IMR-90 (cell line): ENCODE measurements around the gene INSM1. TPM values are rescaled to one million over a fixed set of nuclear protein-coding genes. Genes with fewer than 3 reads are reported as not detected.

Experiments
- ATAC-seq: fragments of 200-7000 bp; cut with Tn5 transposase; 2 replicates; pipeline ENCODE4 v1.9.1; 2020; ENCODE audit warnings: low read depth, mild to moderate bottlenecking, moderate library complexity
- BruUV-seq: library from RNA; stranded (reverse); fragments of 400-500 nt; replicated peaks from 2 replicates; lab custom pipeline; 2021; lab: Mats Ljungman, UMichigan
- CTCF ChIA-PET: fragments of 300-600 bp; formaldehyde crosslinking; extraction: SDS; loops from one replicate; lab custom pipeline; 2021; ENCODE audit warnings: antibody characterized with exemption; lab: Yijun Ruan, JAX
- POLR2A ChIA-PET: fragments of 300-600 bp; sonication (Branson Sonifier 250); formaldehyde crosslinking; loops from one replicate; lab custom pipeline; 2022; ENCODE audit warnings: antibody characterized with exemption; ENCODE audit not compliant: unreplicated experiment; lab: Charles Lee
- DNase-seq: peaks from one replicate; pipeline ENCODE4 v3.0.0; 2013
- H2AFZ ChIP-seq: replicated peaks from 2 replicates; pipeline ENCODE3; 2013; ENCODE audit warnings: low read length, mild to moderate bottlenecking; ENCODE audit not compliant: poor library complexity
- H2AK5ac ChIP-seq: 2 replicates; pipeline ENCODE4 v1.6.1; 2013; ENCODE audit warnings: low read depth, low read length, inconsistent platforms
- H2AK9ac ChIP-seq: replicated peaks from 2 replicates; pipeline ENCODE3; 2013; ENCODE audit warnings: mild to moderate bottlenecking, low read depth, low read length, moderate library complexity; ENCODE audit not compliant: poor library complexity
- H2BK120ac ChIP-seq: 2 replicates; pipeline ENCODE4 v1.6.1; 2013; ENCODE audit warnings: low read depth, low read length, inconsistent platforms
- H2BK15ac ChIP-seq: 3 replicates; pipeline ENCODE4 v1.6.1; 2013; ENCODE audit warnings: low read depth, low read length, inconsistent platforms
- H2BK20ac ChIP-seq: 2 replicates; pipeline ENCODE4 v1.6.1; 2013; ENCODE audit warnings: low read depth, mild to moderate bottlenecking, inconsistent platforms, low read length, moderate library complexity
- H2BK5ac ChIP-seq: 2 replicates; pipeline ENCODE4 v1.6.1; 2013; ENCODE audit warnings: mild to moderate bottlenecking, low read depth, low read length, inconsistent platforms; ENCODE audit not compliant: poor library complexity, severe bottlenecking
- H3K14ac ChIP-seq: replicated peaks from 2 replicates; pipeline ENCODE4 v1.6.1; 2013; ENCODE audit warnings: low read depth, low read length, inconsistent platforms
- H3K18ac ChIP-seq: 2 replicates; pipeline ENCODE4 v1.6.1; 2013; ENCODE audit warnings: low read depth, low read length, control low read depth
- H3K23ac ChIP-seq: 2 replicates; pipeline ENCODE4 v1.6.1; 2013; ENCODE audit warnings: low read depth, low read length, inconsistent platforms
- H3K27ac ChIP-seq: 2 replicates; pipeline ENCODE4 v1.5.1; 2013; ENCODE audit warnings: mild to moderate bottlenecking, control low read depth, low read length; ENCODE audit not compliant: insufficient read depth
- H3K27me3 ChIP-seq: 2 replicates; pipeline ENCODE4 v1.6.1; 2013; ENCODE audit warnings: low read length; ENCODE audit not compliant: control insufficient read depth, insufficient read depth
- H3K36me3 ChIP-seq: 2 replicates; pipeline ENCODE4 v1.6.1; 2013; ENCODE audit warnings: low read length, mixed read lengths; ENCODE audit not compliant: control insufficient read depth, insufficient read depth
- H3K4ac ChIP-seq: 2 replicates; pipeline ENCODE4 v1.6.1; 2013; ENCODE audit warnings: low read depth, low read length, inconsistent platforms
- H3K4me1 ChIP-seq: 2 replicates; pipeline ENCODE4 v1.6.1; 2013; ENCODE audit warnings: low read length, mixed read lengths; ENCODE audit not compliant: control insufficient read depth, insufficient read depth
- H3K4me2 ChIP-seq: 2 replicates; pipeline ENCODE4 v1.6.1; 2013; ENCODE audit warnings: low read depth, mild to moderate bottlenecking, control low read depth, low read length, moderate library complexity
- H3K4me3 ChIP-seq: 2 replicates; pipeline ENCODE4 v1.5.1; 2013; ENCODE audit warnings: low read depth, mild to moderate bottlenecking, control low read depth, low read length, moderate library complexity; ENCODE audit not compliant: insufficient read depth
- H3K56ac ChIP-seq: 2 replicates; pipeline ENCODE4 v1.6.1; 2013; ENCODE audit warnings: low read length, inconsistent platforms; ENCODE audit not compliant: insufficient read depth; ENCODE audit errors: extremely low read depth
- H3K79me1 ChIP-seq, 2 experiments: 2 replicates each; pipeline ENCODE4 v1.6.1; 2013; ENCODE audit warnings: low read length in 2 of 2, inconsistent platforms in 1 of 2, low read depth in 1 of 2
- H3K9ac ChIP-seq: 2 replicates; pipeline ENCODE4 v1.6.1; 2013; ENCODE audit warnings: low read depth, low read length, control low read depth
- H3K9me1 ChIP-seq: 2 replicates; pipeline ENCODE4 v1.6.1; 2013; ENCODE audit warnings: low read length, inconsistent platforms; ENCODE audit not compliant: insufficient read depth
- H3K9me3 ChIP-seq: 2 replicates; pipeline ENCODE4 v1.6.1; 2013; ENCODE audit warnings: low read length; ENCODE audit not compliant: control insufficient read depth, insufficient read depth
- H4K20me1 ChIP-seq: 2 replicates; pipeline ENCODE4 v1.6.1; 2013; ENCODE audit warnings: low read length, inconsistent platforms; ENCODE audit not compliant: insufficient read depth
- H4K5ac ChIP-seq: 2 replicates; pipeline ENCODE4 v1.6.1; 2013; ENCODE audit warnings: mild to moderate bottlenecking, low read depth, low read length, control low read depth
- H4K8ac ChIP-seq, 2 experiments: 2 replicates each; pipeline ENCODE4 v1.6.1; 2013; ENCODE audit warnings: low read depth in 2 of 2, low read length in 2 of 2, control low read depth in 1 of 2, inconsistent platforms in 1 of 2
- H4K91ac ChIP-seq: 2 replicates; pipeline ENCODE4 v1.6.1; 2013; ENCODE audit warnings: low read depth, low read length, inconsistent platforms; ENCODE audit not compliant: insufficient read depth
- BHLHE40 ChIP-seq: fragments of 150-350 bp; IDR thresholded peaks from 2 replicates; pipeline ENCODE4 v1.6.1; 2016; ENCODE audit warnings: mild to moderate bottlenecking, low read depth, low read length
- CEBPB ChIP-seq: IDR thresholded peaks from 2 replicates; pipeline ENCODE4 v1.6.1; 2012; ENCODE audit warnings: low read depth, low read length, improper control_type of control experiment
- FOS ChIP-seq: fragments of 150-350 bp; IDR thresholded peaks from 2 replicates; pipeline ENCODE4 v1.6.1; 2016; ENCODE audit warnings: low read depth, low read length
- MAFK ChIP-seq: IDR thresholded peaks from 2 replicates; pipeline ENCODE4 v1.6.1; 2012; ENCODE audit warnings: low read depth, low read length, improper control_type of control experiment
- MAZ ChIP-seq: IDR thresholded peaks from 2 replicates; pipeline ENCODE4 v1.6.1; 2012; ENCODE audit warnings: low read depth, mild to moderate bottlenecking, low read length, improper control_type of control experiment, moderate library complexity, borderline replicate concordance
- MXI1 ChIP-seq: IDR thresholded peaks from 2 replicates; pipeline ENCODE4 v1.6.1; 2012; ENCODE audit warnings: low read depth, mild to moderate bottlenecking, low read length, moderate library complexity, borderline replicate concordance
- NFE2L2 ChIP-seq: fragments of 150-350 bp; IDR thresholded peaks from 2 replicates; pipeline ENCODE4 v1.6.1; 2016; ENCODE audit warnings: low read depth, mild to moderate bottlenecking, low read length
- POLR2A ChIP-seq: IDR thresholded peaks from 2 replicates; pipeline ENCODE4 v1.6.1; 2012; ENCODE audit warnings: mild to moderate bottlenecking, low read depth, low read length
- RAD21 ChIP-seq: IDR thresholded peaks from 2 replicates; pipeline ENCODE4 v1.6.1; 2012; ENCODE audit warnings: low read length, improper control_type of control experiment
- RCOR1 ChIP-seq: IDR thresholded peaks from 2 replicates; pipeline ENCODE4 v1.6.1; 2012; ENCODE audit warnings: mild to moderate bottlenecking, low read length, improper control_type of control experiment; ENCODE audit not compliant: insufficient replicate concordance
- RFX5 ChIP-seq: IDR thresholded peaks from 2 replicates; pipeline ENCODE4 v1.8.0; 2012; ENCODE audit warnings: low read depth, mild to moderate bottlenecking, low read length, moderate library complexity
- SMC3 ChIP-seq: fragments of 150-350 bp; IDR thresholded peaks from 2 replicates; pipeline ENCODE4 v1.6.1; 2016; ENCODE audit warnings: low read depth, mild to moderate bottlenecking, antibody characterized with exemption, low read length, moderate library complexity
- WGBS, 2 experiments: methylation state at CpG; one replicate each; pipeline versions ENCODE4 v1.1.5 to v1.1.7; 2013; ENCODE audit warnings: missing lambda C conversion rate in 2 of 2; ENCODE audit not compliant: insufficient read length in 1 of 2; ENCODE audit errors: extremely low coverage in 2 of 2; 5-methylcytosine and 5-hydroxymethylcytosine counted together
- dilution Hi-C: fragments of 300-500 bp; cut with HindIII; formaldehyde crosslinking; loops from one replicate; pipeline ENCODE4 v1.14.3; 2018; ENCODE audit warnings: low sequenced_read_pairs; ENCODE audit not compliant: unreplicated experiment
- in situ Hi-C: fragments of 300-500 bp; cut with MboI; formaldehyde crosslinking; loops from 3 replicates; pipeline ENCODE4 v1.14.3; 2019; ENCODE audit warnings: low sequenced_read_pairs, inconsistent platforms, mixed read lengths
- intact Hi-C: fragments of 100-400 bp; cut with micrococcal nuclease; formaldehyde crosslinking; loops from 2 replicates; pipeline ENCODE4 v1.10.0; 2022
- polyA plus RNA-seq, 3 experiments: library from polyadenylated mRNA; depleted of rRNA; stranded (reverse); fragments of >200 nt; gene quantifications; 2 replicates each; pipeline ENCODE4 v1.2.3, GENCODE V29; 2012; ENCODE audit warnings: low replicate concordance in 1 of 3
- total RNA-seq: library from RNA; depleted of rRNA; stranded (reverse); fragments of >200 nt; gene quantifications from 2 replicates; pipeline ENCODE4 v1.2.3, GENCODE V29; 2012
- TF ChIP-seq, protein P1 (sequence below): conservative IDR thresholded peaks from 2 replicates; pipeline ENCODE4 v1.5.1; 2012; ENCODE audit warnings: mild to moderate bottlenecking, low read depth, low read length, improper control_type of control experiment
- TF ChIP-seq, protein P2 (sequence below): fragments of 150-350 bp; IDR thresholded peaks from 2 replicates; pipeline ENCODE4 v1.6.1; 2016; ENCODE audit warnings: low read depth, mild to moderate bottlenecking, low read length, moderate library complexity, borderline replicate concordance
- TF ChIP-seq, protein P3 (sequence below): fragments of 150-350 bp; IDR thresholded peaks from 2 replicates; pipeline ENCODE4 v1.6.1; 2017; ENCODE audit warnings: mild to moderate bottlenecking, antibody characterized with exemption, low read length, low read depth

Gene INSM1
- total and polyA plus RNA-seq, 2 of the 4 experiments (the other 2 are of a cell fraction) = not detected

DNA sequence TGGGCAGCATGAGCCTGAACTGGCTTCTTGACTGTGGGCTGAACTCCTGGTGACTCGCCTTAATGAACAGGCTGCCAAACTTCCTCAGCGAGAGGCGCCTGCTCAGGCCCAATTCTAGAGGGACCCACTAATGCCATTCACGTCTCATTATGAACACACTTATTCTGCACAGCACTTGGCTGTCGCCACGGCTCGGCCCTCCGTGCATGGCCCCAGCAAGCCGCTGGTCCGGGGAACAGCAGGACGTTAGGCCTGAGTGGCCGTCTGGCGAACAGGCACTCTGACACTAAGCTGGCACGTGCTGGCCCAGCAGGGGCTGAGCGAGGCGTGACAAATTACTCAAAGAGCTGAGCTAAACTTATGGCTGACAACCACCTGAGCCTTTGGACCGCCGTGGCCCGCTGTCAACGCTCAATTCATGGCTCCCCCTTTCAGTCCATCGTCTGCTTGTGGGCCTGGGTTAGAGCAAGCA is 45.9 kb downstream of the INSM1 start:
- BruUV-seq = no TSS peak
- H3K56ac ChIP-seq = no peak overlapping the region
- no peaks in the 10 kb centered on the region; the same call in 1 of the 2 replicates for H3K9me1 ChIP-seq
- ChIA-PET POLR2A (no interaction called here), CTCF (interaction anchor here (0.5 to 0.6 kb wide), 2 partner anchors 12 to 35 kb away, joined by 3 to 4 read pairs; no protein-coding TSS in a partner anchor)
- H4K5ac ChIP-seq = no peak overlapping the region
- H3K36me3 ChIP-seq = no peaks in the 10 kb centered on the region
- H3K4me2 ChIP-seq = no peak overlapping the region
- H3K27me3 ChIP-seq = no peaks in the 10 kb centered on the region; the same call in 1 of the 2 replicates
- in situ Hi-C loops = no loop called here
- H2BK120ac ChIP-seq = no peak overlapping the region
- H2BK20ac ChIP-seq = no peak overlapping the region
- no peak for DNase-seq
- intact Hi-C loops = no loop called here
- H2BK5ac ChIP-seq = no peak overlapping the region
- no peak overlapping the region for H2AK9ac ChIP-seq
- no peaks in the 10 kb centered on the region for H3K4me1 ChIP-seq
- H3K4ac ChIP-seq = no peak overlapping the region
- H2AFZ ChIP-seq = no peak overlapping the region
- no peak overlapping the region for H3K18ac ChIP-seq
- H2BK15ac ChIP-seq = no peak overlapping the region
- no peak overlapping the region for H3K14ac ChIP-seq
- WGBS, 2 experiments = 85% methylated on average over 7 of the region's 21 CpGs; no CpG with 5 or more reads in 1 of the 2 experiments
- H4K91ac ChIP-seq = no peak overlapping the region
- H3K9me3 ChIP-seq = no peaks in the 10 kb centered on the region
- H3K79me1 ChIP-seq = no peaks in the 10 kb centered on the region
- no peak for ATAC-seq
- H3K9ac ChIP-seq = no peak overlapping the region
- TF ChIP-seq BHLHE40 (no peak), FOS (no peak), RCOR1 (no peak), MXI1 (no peak), RFX5 (no peak), SMC3 (no peak), RAD21 (no peak), CEBPB (no peak), NFE2L2 (no peak), MAZ (no peak), MAFK (no peak), POLR2A (no peak)
- TF ChIP-seq, protein P1, sequence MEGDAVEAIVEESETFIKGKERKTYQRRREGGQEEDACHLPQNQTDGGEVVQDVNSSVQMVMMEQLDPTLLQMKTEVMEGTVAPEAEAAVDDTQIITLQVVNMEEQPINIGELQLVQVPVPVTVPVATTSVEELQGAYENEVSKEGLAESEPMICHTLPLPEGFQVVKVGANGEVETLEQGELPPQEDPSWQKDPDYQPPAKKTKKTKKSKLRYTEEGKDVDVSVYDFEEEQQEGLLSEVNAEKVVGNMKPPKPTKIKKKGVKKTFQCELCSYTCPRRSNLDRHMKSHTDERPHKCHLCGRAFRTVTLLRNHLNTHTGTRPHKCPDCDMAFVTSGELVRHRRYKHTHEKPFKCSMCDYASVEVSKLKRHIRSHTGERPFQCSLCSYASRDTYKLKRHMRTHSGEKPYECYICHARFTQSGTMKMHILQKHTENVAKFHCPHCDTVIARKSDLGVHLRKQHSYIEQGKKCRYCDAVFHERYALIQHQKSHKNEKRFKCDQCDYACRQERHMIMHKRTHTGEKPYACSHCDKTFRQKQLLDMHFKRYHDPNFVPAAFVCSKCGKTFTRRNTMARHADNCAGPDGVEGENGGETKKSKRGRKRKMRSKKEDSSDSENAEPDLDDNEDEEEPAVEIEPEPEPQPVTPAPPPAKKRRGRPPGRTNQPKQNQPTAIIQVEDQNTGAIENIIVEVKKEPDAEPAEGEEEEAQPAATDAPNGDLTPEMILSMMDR = no peak
- TF ChIP-seq, protein P2, sequence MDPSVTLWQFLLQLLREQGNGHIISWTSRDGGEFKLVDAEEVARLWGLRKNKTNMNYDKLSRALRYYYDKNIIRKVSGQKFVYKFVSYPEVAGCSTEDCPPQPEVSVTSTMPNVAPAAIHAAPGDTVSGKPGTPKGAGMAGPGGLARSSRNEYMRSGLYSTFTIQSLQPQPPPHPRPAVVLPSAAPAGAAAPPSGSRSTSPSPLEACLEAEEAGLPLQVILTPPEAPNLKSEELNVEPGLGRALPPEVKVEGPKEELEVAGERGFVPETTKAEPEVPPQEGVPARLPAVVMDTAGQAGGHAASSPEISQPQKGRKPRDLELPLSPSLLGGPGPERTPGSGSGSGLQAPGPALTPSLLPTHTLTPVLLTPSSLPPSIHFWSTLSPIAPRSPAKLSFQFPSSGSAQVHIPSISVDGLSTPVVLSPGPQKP = no peak
- TF ChIP-seq, protein P3, sequence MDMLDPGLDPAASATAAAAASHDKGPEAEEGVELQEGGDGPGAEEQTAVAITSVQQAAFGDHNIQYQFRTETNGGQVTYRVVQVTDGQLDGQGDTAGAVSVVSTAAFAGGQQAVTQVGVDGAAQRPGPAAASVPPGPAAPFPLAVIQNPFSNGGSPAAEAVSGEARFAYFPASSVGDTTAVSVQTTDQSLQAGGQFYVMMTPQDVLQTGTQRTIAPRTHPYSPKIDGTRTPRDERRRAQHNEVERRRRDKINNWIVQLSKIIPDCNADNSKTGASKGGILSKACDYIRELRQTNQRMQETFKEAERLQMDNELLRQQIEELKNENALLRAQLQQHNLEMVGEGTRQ = no peak
- no peak overlapping the region for H2AK5ac ChIP-seq
- no peaks in the 10 kb centered on the region for H4K20me1 ChIP-seq
- no peak overlapping the region for H3K23ac ChIP-seq
- H4K8ac ChIP-seq = no peak overlapping the region
- no peak overlapping the region for H3K27ac ChIP-seq
- dilution Hi-C loops = no loop called here
- no peak overlapping the region for H3K4me3 ChIP-seq
